Activated T-cell treated with anti-CD3 and anti-CD28 coated beads for 48 hours (primary cell): ENCODE measurements around the gene POLR3K.
A peak's percentile ranks its signal among the peaks of the same experiment; 100 is the strongest.

Source experiments
- DNase-seq: peaks from one replicate; pipeline ENCODE4 v3.0.0-alpha.2; 2020; ENCODE audit warnings: low read depth

Gene POLR3K

GRCh38 chr16:53346-54236 lies at the start of gene POLR3K, which contains the start of gene SNRNP25:
Gene POLR3K, minus strand, starts transcription at chr16:53608. Its CDS starts 22 bp downstream, at chr16:53586.
Gene SNRNP25, plus strand, starts transcription at chr16:53828. Its CDS starts 189 bp downstream, at chr16:54017.
- DNase-seq = peak; percentile 99

- DNase-seq = no peak
Measured at GRCh38 chr16:102060-102855, 48.9 kb upstream of the POLR3K start.

GRCh38 chr16:101586-101985 lies 48.2 kb upstream of the POLR3K start:
- DNase-seq = no peak

GRCh38 chr16:100989-101388 lies 47.6 kb upstream of the POLR3K start:
- no peak for DNase-seq

- no peak for DNase-seq
Measured at GRCh38 chr16:97822-98221, 44.4 kb upstream of the POLR3K start.

GRCh38 chr16:96935-97381 lies 43.5 kb upstream of the POLR3K start:
- peak; percentile 91 for DNase-seq

GRCh38 chr16:94918-95265 lies 41.5 kb upstream of the POLR3K start:
- no peak for DNase-seq

- DNase-seq = no peak
Measured at GRCh38 chr16:92431-93339, 39.3 kb upstream of the POLR3K start.

- DNase-seq = no peak
Measured at GRCh38 chr16:91484-91883, 38.1 kb upstream of the POLR3K start.

- DNase-seq = no peak
Measured at GRCh38 chr16:89391-90302, 36.2 kb upstream of the POLR3K start.

GRCh38 chr16:88613-89012 lies 35.2 kb upstream of the POLR3K start:
- no peak for DNase-seq

GRCh38 chr16:86483-86952 lies 33.1 kb upstream of the POLR3K start:
- no peak for DNase-seq

GRCh38 chr16:85865-86264 lies 32.5 kb upstream of the POLR3K start:
- DNase-seq = no peak

GRCh38 chr16:85407-85782 lies 32.0 kb upstream of the POLR3K start:
- DNase-seq = no peak

GRCh38 chr16:84718-85406 lies 31.5 kb upstream of the POLR3K start:
- peak; percentile 54 for DNase-seq

- DNase-seq = no peak
Measured at GRCh38 chr16:83781-84615, 30.6 kb upstream of the POLR3K start.

GRCh38 chr16:83060-83603 lies 29.7 kb upstream of the POLR3K start:
- no peak for DNase-seq

- DNase-seq = no peak
Measured at GRCh38 chr16:79151-80054, 26.0 kb upstream of the POLR3K start.
